ENCODE results near the gene ADAMTSL1.

GRCh38 chr9:18596920-18597319 lies 123.0 kb downstream of the ADAMTSL1 start:
- TF ChIP-seq CTCF (IDR thresholded peaks at IDR 0.05) (no peak), POLR2AphosphoS5 (IDR thresholded peaks at IDR 0.05) (no peak), POLR2A (IDR thresholded peaks at IDR 0.05) (no peak)
